ENCODE measurements around the gene KIRREL3.
A peak's percentile ranks its signal among the peaks of the same experiment; 100 is the strongest.

KIRREL3 gene

GRCh38 chr11:126485986-126486635, 514.5 kb downstream of the KIRREL3 start:
- no peak for DNase-seq (ENCODE audit: low read depth)
- TF ChIP-seq CTCF (conservative IDR thresholded peaks at IDR 0.05; ENCODE audit: control insufficient read depth, insufficient read depth, low read depth, low read length): no peak
- no peak overlapping the region for H3K4me3 ChIP-seq (ENCODE audit: control insufficient read depth, low read depth, low read length)

- TF ChIP-seq CTCF (conservative IDR thresholded peaks at IDR 0.05; ENCODE audit: control insufficient read depth, insufficient read depth, low read depth, low read length): peak; percentile 15
- DNase-seq (ENCODE audit: low read depth): peak; percentile 49
- no peak overlapping the region for H3K4me3 ChIP-seq (ENCODE audit: control insufficient read depth, low read depth, low read length)
These were observed 515.4 kb downstream of the KIRREL3 start for GRCh38 chr11:126485021-126485792.

GRCh38 chr11:126484266-126484665, 516.3 kb downstream of the KIRREL3 start:
- peak; percentile 46 for DNase-seq (ENCODE audit: low read depth)
- no peak overlapping the region for H3K4me3 ChIP-seq (ENCODE audit: control insufficient read depth, low read depth, low read length)
- no peak for TF ChIP-seq CTCF (conservative IDR thresholded peaks at IDR 0.05; ENCODE audit: control insufficient read depth, insufficient read depth, low read depth, low read length)

GRCh38 chr11:126483621-126484195, 516.9 kb downstream of the KIRREL3 start:
- no peak for TF ChIP-seq CTCF (conservative IDR thresholded peaks at IDR 0.05; ENCODE audit: control insufficient read depth, insufficient read depth, low read depth, low read length)
- DNase-seq (ENCODE audit: low read depth): no peak
- H3K4me3 ChIP-seq (ENCODE audit: control insufficient read depth, low read depth, low read length): no peak overlapping the region

- no peak for TF ChIP-seq CTCF (conservative IDR thresholded peaks at IDR 0.05; ENCODE audit: control insufficient read depth, insufficient read depth, low read depth, low read length)
- no peak overlapping the region for H3K4me3 ChIP-seq (ENCODE audit: control insufficient read depth, low read depth, low read length)
- peak; percentile 28 for DNase-seq (ENCODE audit: low read depth)
These were observed 517.9 kb downstream of the KIRREL3 start for GRCh38 chr11:126482586-126483108.

- H3K4me3 ChIP-seq (ENCODE audit: control insufficient read depth, low read depth, low read length): no peak overlapping the region
- no peak for TF ChIP-seq CTCF (conservative IDR thresholded peaks at IDR 0.05; ENCODE audit: control insufficient read depth, insufficient read depth, low read depth, low read length)
- no peak for DNase-seq (ENCODE audit: low read depth)
These were observed 519.3 kb downstream of the KIRREL3 start for GRCh38 chr11:126481303-126481680.
